GM18517 (cell line): ENCODE measurements around the gene IL23R.
"Not testable (repeated sequence)": the region's sequence is repeated elsewhere in the genome, so short reads cannot be mapped to it uniquely, and the experiment has no call there.

ENCODE experiments used
- ATAC-seq: cut with Tn5 transposase; IDR thresholded peaks from one replicate; pipeline ENCODE4 v1.9.1; 2021; ENCODE audit warnings: mild to moderate bottlenecking, moderate library complexity; ENCODE audit not compliant: unreplicated experiment

The IL23R gene

GRCh38 chr1:67166196-67166595 lies at the start of gene IL23R:
IL23R (plus strand) TSS chr1:67166454; CDS start chr1:67168121, 1,667 bp downstream.
- peak; percentile 90 for ATAC-seq

- no peak for ATAC-seq
These were observed 48.1 kb upstream of the IL23R start for GRCh38 chr1:67118191-67118590.

- ATAC-seq = no peak
These were observed 47.6 kb upstream of the IL23R start for GRCh38 chr1:67118646-67119045.

- ATAC-seq = no peak
These were observed 45.2 kb upstream of the IL23R start for GRCh38 chr1:67120855-67121619.

- ATAC-seq = no peak
These were observed 41.8 kb upstream of the IL23R start for GRCh38 chr1:67124455-67124854.

- no peak for ATAC-seq
These were observed 40.0 kb upstream of the IL23R start for GRCh38 chr1:67126111-67126746.

- no peak for ATAC-seq
These were observed 39.3 kb upstream of the IL23R start for GRCh38 chr1:67126974-67127373.

- no peak for ATAC-seq
These were observed 35.6 kb upstream of the IL23R start for GRCh38 chr1:67130673-67131072.

- ATAC-seq = no peak
These were observed 33.1 kb upstream of the IL23R start for GRCh38 chr1:67133177-67133576.

- ATAC-seq = no peak
These were observed 31.6 kb upstream of the IL23R start, which contains the start of gene C1orf141 for GRCh38 chr1:67134695-67135094. C1orf141 (minus strand) TSS chr1:67134970; CDS start chr1:67127240, 7,730 bp downstream.

GRCh38 chr1:67135354-67135753 lies 30.9 kb upstream of the IL23R start:
- no peak for ATAC-seq

GRCh38 chr1:67137307-67137753 lies 28.9 kb upstream of the IL23R start:
- ATAC-seq = no peak

GRCh38 chr1:67138813-67139499 lies 27.3 kb upstream of the IL23R start:
- no peak for ATAC-seq

GRCh38 chr1:67140460-67140859 lies 25.8 kb upstream of the IL23R start:
- ATAC-seq = no peak

GRCh38 chr1:67141832-67142231 lies 24.4 kb upstream of the IL23R start:
- ATAC-seq = not testable (repeated sequence)

GRCh38 chr1:67142931-67143330 lies 23.3 kb upstream of the IL23R start:
- ATAC-seq = no peak

- no peak for ATAC-seq
These were observed 22.3 kb upstream of the IL23R start for GRCh38 chr1:67143966-67144365.

- ATAC-seq = no peak
These were observed 21.6 kb upstream of the IL23R start for GRCh38 chr1:67144696-67145095.

GRCh38 chr1:67146101-67146500 lies 20.2 kb upstream of the IL23R start:
- ATAC-seq = no peak

GRCh38 chr1:67146539-67146938 lies 19.7 kb upstream of the IL23R start:
- ATAC-seq = no peak

GRCh38 chr1:67147973-67148372 lies 18.3 kb upstream of the IL23R start:
- ATAC-seq = not testable (repeated sequence)
